Upper lobe of left lung (tissue), 4 donors: ENCODE results near the gene CYSTM1.

Experiments used
- POLR2A ChIP-seq, 4 donors: fragments of 450-650 bp; IDR thresholded peaks; one replicate each; pipeline ENCODE4 v1.5.1; 2016 to 2017; ENCODE audit warnings: antibody characterized with exemption in 4 of 4, mild to moderate bottlenecking in 2 of 4
- POLR2AphosphoS5 ChIP-seq, 2 donors: sonication (generic); formaldehyde crosslinking; IDR thresholded peaks; one replicate each; pipeline ENCODE4 v1.5.1; 2017; ENCODE audit warnings: antibody characterized with exemption in 2 of 2
- TF ChIP-seq, protein P1 (sequence below), 6 experiments: fragments of 450-650 bp in 4 of 6; fragments of 200-600 bp in 2 of 6; sonication (generic) in 2 of 6; IDR thresholded peaks; one replicate each; pipeline ENCODE4 v1.5.1; 2016 to 2019; ENCODE audit warnings: antibody characterized with exemption in 6 of 6

- no peak for TF ChIP-seq POLR2AphosphoS5 (IDR thresholded peaks at IDR 0.05)
- TF ChIP-seq, protein P1, sequence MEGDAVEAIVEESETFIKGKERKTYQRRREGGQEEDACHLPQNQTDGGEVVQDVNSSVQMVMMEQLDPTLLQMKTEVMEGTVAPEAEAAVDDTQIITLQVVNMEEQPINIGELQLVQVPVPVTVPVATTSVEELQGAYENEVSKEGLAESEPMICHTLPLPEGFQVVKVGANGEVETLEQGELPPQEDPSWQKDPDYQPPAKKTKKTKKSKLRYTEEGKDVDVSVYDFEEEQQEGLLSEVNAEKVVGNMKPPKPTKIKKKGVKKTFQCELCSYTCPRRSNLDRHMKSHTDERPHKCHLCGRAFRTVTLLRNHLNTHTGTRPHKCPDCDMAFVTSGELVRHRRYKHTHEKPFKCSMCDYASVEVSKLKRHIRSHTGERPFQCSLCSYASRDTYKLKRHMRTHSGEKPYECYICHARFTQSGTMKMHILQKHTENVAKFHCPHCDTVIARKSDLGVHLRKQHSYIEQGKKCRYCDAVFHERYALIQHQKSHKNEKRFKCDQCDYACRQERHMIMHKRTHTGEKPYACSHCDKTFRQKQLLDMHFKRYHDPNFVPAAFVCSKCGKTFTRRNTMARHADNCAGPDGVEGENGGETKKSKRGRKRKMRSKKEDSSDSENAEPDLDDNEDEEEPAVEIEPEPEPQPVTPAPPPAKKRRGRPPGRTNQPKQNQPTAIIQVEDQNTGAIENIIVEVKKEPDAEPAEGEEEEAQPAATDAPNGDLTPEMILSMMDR (IDR thresholded peaks at IDR 0.05) = no peak
- TF ChIP-seq POLR2A (IDR thresholded peaks at IDR 0.05) = no peak
These were observed 71.6 kb downstream of the CYSTM1 start for GRCh38 chr5:140246378-140247122.
